Esophagus muscularis mucosa (tissue), 3 donors: ENCODE data around the gene ST6GALNAC3.

ENCODE experiments used
- CTCF ChIP-seq, 3 experiments: fragments of 200-600 bp in 2 of 3; fragments of 450-650 bp in 1 of 3; sonication (generic) in 2 of 3; IDR thresholded peaks; one replicate each; pipeline ENCODE4 v1.5.1; 2017 to 2019; ENCODE audit warnings: antibody characterized with exemption in 3 of 3, mild to moderate bottlenecking in 2 of 3, moderate library complexity in 1 of 3
- POLR2A ChIP-seq: fragments of 450-650 bp; IDR thresholded peaks from one replicate; pipeline ENCODE4 v1.6.1; 2017; ENCODE audit warnings: antibody characterized with exemption, moderate library complexity, mild to moderate bottlenecking, low read depth
- POLR2AphosphoS5 ChIP-seq, 2 donors: sonication (generic); formaldehyde crosslinking; IDR thresholded peaks; one replicate each; pipeline ENCODE4 v1.6.1; 2017; ENCODE audit warnings: antibody characterized with exemption in 2 of 2

GRCh38 chr1:76250271-76250670 lies 175.7 kb downstream of the ST6GALNAC3 start:
- no peak for TF ChIP-seq CTCF (IDR thresholded peaks at IDR 0.05)
- TF ChIP-seq POLR2AphosphoS5 (IDR thresholded peaks at IDR 0.05): no peak
- no peak for TF ChIP-seq POLR2A
